OCI-LY7 (cell line): ENCODE results near the gene SEC61A1.

Experiments
- EZH2phosphoT487 ChIP-seq: fragments of 200-600 bp; sonication (generic); IDR thresholded peaks from 2 replicates; pipeline ENCODE4 v1.6.1; 2018; ENCODE audit warnings: low read depth, borderline replicate concordance, mild to moderate bottlenecking, mixed run types, antibody characterized with exemption, low read length, moderate library complexity, mixed read lengths
- TF ChIP-seq, protein P1 (sequence below): fragments of 200-600 bp; sonication (generic); conservative IDR thresholded peaks from 2 replicates; pipeline ENCODE4 v1.5.1; 2014; ENCODE audit warnings: mild to moderate bottlenecking, antibody characterized with exemption, low read length, moderate library complexity, mixed read lengths

DNA sequence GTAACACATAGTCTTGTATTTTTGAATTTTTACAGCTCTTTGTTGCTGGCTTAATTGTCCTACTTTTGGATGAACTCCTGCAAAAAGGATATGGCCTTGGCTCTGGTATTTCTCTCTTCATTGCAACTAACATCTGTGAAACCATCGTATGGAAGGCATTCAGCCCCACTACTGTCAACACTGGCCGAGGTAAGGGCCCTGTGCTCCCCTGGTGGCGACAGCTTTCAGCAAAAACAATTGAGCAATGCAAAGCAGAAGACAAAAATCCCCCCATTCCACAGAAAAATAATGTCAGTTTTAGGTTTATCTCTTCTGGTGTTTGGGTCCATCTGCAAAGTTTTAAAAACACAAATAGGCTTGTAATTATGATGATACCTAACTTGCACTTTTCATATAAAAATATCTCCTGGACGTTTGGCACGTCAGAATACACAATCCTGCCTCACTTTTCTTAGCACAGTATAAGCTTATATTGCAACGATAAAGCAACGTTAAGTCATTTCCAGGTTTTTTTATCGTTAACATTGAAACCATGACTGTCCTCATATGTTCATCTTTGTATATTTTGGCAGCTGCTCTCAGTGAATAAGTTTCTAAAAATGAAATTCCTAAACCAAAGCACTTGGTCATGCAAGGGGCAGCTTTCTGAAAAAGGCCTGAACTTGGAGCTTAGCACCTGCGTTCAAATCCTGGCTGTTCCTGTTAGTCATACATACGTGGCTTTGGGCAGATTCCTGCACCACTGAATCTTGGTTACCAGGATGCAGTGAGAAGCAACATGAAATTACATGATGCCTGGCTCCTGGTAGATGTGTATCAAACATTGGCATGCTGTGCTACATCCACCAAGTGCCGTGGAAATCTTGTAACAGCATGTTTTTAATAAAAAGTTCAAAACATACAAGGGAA lies 8.5 kb downstream of the SEC61A1 start:
- TF ChIP-seq, protein P1, sequence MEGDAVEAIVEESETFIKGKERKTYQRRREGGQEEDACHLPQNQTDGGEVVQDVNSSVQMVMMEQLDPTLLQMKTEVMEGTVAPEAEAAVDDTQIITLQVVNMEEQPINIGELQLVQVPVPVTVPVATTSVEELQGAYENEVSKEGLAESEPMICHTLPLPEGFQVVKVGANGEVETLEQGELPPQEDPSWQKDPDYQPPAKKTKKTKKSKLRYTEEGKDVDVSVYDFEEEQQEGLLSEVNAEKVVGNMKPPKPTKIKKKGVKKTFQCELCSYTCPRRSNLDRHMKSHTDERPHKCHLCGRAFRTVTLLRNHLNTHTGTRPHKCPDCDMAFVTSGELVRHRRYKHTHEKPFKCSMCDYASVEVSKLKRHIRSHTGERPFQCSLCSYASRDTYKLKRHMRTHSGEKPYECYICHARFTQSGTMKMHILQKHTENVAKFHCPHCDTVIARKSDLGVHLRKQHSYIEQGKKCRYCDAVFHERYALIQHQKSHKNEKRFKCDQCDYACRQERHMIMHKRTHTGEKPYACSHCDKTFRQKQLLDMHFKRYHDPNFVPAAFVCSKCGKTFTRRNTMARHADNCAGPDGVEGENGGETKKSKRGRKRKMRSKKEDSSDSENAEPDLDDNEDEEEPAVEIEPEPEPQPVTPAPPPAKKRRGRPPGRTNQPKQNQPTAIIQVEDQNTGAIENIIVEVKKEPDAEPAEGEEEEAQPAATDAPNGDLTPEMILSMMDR: no peak
- no peak for TF ChIP-seq EZH2phosphoT487
